ENCODE measurements around the gene SEC14L5.

The SEC14L5 gene

GRCh38 chr16:5016967-5017677 is 59.0 kb downstream of the SEC14L5 start:
- DNase-seq: no peak

- no peak for DNase-seq
Observed at GRCh38 chr16:5017678-5017969, 59.5 kb downstream of the SEC14L5 start.

GRCh38 chr16:5018793-5019192 is 60.7 kb downstream of the SEC14L5 start:
- no peak for DNase-seq

GRCh38 chr16:5019775-5020174 is 61.6 kb downstream of the SEC14L5 start:
- DNase-seq: no peak

GRCh38 chr16:5020551-5020950 is 62.4 kb downstream of the SEC14L5 start:
- no peak for DNase-seq

- no peak for DNase-seq
Observed at GRCh38 chr16:5022521-5022920, 64.4 kb downstream of the SEC14L5 start.

GRCh38 chr16:5024632-5025031 is 66.5 kb downstream of the SEC14L5 start:
- no peak for DNase-seq

- no peak for DNase-seq
Observed at GRCh38 chr16:5025171-5025632, 67.1 kb downstream of the SEC14L5 start.

- no peak for DNase-seq
Observed at GRCh38 chr16:5026664-5027063, 68.5 kb downstream of the SEC14L5 start.

GRCh38 chr16:5027086-5027485 is 69.0 kb downstream of the SEC14L5 start:
- DNase-seq: no peak

- no peak for DNase-seq
Observed at GRCh38 chr16:5027575-5028235, 69.6 kb downstream of the SEC14L5 start.

- no peak for DNase-seq
Observed at GRCh38 chr16:5028950-5029475, 70.9 kb downstream of the SEC14L5 start.

DNA sequence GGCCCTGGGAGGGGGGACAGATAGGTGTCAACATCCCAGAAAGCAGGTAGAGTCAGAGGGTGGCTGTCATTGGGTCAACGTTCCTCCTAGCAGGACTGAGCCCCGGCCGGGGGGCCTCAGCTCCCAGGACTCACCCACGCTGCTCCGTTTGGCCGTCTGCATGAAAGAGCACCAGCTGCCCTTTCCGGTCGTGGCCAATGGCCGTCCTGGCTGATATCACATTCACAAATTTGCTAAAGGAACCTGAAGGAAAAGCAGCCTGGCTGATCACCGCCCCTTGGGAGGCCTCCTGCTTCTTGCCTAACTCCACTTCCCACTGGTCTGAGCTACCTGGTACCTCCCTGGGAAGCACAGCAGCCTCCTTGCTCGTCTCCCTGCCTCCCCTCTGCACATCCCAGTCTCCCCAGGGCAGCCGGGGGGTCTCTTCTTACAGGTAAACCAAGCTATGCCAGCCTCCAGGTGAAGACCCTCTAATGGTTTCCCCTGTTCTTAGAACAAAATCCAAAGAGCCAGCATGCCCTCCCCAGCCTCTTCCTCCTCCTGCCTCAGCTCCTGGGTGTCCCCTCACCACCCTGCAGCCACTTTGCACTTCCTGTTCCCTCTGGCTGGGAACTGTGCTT is 72.2 kb downstream of the SEC14L5 start:
- DNase-seq: no peak

DNA sequence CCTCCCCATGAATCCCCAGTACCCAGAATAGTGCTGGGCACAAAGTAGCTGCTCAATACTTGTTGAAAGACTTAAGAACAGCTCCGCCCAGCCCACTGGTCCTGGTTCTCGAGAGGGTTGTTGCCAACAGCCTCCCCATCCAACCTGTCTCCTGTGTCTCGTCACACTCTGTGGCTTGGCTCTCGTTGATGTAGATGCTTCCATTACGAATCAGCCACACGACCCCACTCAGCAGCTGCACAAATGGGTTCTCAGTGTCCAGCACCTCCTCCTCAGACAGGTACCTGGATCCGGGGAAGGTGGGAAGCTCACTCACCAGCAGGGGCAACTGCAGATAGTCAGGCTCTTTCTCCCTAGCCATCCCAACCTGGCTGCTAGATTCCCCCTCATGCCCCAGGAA is 73.5 kb downstream of the SEC14L5 start:
- no peak for DNase-seq

DNA sequence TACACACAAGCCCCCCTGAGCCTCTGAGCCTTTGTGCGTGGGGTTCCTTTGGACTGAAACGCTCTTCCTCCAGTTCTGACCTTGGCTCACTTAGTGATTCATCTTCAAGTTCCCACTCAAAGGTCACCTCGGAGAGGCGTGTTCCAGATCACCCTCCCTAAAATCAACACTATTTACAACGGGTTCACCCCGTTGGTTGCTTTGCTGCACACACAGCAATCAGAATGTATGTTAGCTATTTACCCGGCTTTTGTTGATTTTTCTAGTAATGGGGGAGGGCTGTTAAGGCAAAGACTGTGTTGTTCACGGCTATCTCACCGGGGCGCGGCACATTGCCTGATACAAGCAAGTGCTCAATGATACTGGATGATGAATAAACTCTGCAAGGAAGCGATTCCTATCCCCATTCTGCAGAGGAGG is 74.6 kb downstream of the SEC14L5 start:
- no peak for DNase-seq

GRCh38 chr16:5033256-5034166 is 75.4 kb downstream of the SEC14L5 start, which contains the start of gene NAGPA:
Gene NAGPA, minus strand, starts transcription at chr16:5033935. Its CDS starts 21 bp downstream, at chr16:5033914.
- DNase-seq: peak; percentile 81

GRCh38 chr16:5034167-5034523 is 76.0 kb downstream of the SEC14L5 start:
- no peak for DNase-seq

- no peak for DNase-seq
Observed at GRCh38 chr16:5035909-5036227, 77.7 kb downstream of the SEC14L5 start.

GRCh38 chr16:5036228-5037156 is 78.4 kb downstream of the SEC14L5 start:
- no peak for DNase-seq

DNA sequence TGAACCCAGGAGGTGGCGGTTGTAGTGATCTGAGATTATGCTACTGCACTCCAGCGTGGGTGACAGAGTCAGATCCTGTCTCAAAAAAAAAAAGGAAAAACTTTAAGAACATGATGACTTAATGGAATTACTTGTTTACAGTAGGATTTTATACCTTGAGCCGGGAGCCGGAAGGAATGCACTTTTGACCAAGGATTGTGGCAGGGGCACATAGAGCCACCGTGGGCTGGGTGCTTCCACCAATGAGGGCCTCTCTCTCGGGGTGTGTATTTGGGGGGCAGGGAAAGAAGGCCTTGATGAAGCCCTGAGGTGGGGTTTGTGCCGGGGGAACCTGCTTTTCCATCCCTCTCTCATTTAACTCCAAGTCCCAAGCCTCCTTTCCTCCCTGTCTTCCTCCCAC is 82.3 kb downstream of the SEC14L5 start:
- no peak for DNase-seq

DNA sequence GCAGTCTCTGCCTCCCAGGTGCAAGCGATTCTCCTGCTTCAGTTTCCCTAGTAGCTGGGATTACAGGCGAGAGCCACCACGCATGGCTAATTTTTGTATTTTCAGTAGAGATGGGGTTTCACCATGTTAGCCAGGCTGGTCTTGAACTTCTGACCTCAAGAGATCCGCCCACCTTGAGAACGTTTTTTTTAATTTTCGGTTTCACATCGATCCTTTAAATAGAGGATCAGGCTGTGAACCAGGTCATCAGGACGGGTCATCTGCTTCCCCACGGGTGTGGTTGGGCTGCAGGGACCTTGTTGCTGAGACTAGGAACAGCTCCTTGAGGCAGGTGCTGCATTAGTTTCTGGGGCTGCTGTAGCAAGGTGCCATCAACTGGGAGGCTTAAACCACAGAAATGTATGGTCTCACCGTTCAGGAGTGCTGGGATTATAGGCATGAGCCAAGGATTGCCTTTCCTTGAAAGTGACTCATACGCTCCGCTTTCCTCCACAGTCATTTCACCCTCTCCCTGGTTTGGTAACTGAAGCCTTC is 83.5 kb downstream of the SEC14L5 start:
- no peak for DNase-seq
